GM21737 (cell line): ENCODE measurements around the gene HDAC4.

Experiments used
- ATAC-seq: cut with Tn5 transposase; IDR thresholded peaks from one replicate; pipeline ENCODE4 v1.9.1; 2021; ENCODE audit warnings: mild to moderate bottlenecking, moderate library complexity; ENCODE audit not compliant: unreplicated experiment

HDAC4 gene

GRCh38 chr2:239244625-239245024 lies 156.2 kb downstream of the HDAC4 start:
- ATAC-seq = no peak

- ATAC-seq = no peak
Observed at GRCh38 chr2:239241431-239241960, 159.3 kb downstream of the HDAC4 start.

DNA sequence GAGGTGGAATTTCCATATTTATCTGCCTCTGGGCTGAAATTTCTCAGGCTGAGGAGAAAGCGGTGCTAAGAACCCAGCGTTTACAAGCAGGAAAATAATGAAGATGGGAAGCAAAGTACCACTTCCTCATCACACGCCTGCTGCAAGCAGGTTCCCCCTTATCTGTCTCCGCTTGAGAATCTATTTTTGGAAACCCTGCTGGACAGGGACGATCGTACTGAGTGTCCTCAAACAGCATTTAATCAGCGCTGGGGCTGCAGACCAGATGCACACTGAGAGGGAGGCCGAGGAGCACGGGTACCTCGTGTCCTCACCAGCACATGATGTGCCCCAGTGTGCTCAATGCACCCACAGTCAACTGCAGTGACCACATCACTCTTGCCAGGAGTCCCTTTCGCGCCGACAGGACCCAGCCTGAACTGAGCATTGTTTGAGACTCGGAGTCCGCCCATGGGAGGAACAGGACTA lies 160.4 kb downstream of the HDAC4 start:
- ATAC-seq = no peak

GRCh38 chr2:239239607-239240413 lies 161.0 kb downstream of the HDAC4 start:
- no peak for ATAC-seq

- ATAC-seq = no peak
Observed at GRCh38 chr2:239238839-239239606, 161.8 kb downstream of the HDAC4 start.

- ATAC-seq = no peak
Observed at GRCh38 chr2:239238381-239238780, 162.4 kb downstream of the HDAC4 start.

GRCh38 chr2:239236808-239237205 lies 164.0 kb downstream of the HDAC4 start:
- no peak for ATAC-seq

- ATAC-seq = no peak
Observed at GRCh38 chr2:239236043-239236807, 164.6 kb downstream of the HDAC4 start.

DNA sequence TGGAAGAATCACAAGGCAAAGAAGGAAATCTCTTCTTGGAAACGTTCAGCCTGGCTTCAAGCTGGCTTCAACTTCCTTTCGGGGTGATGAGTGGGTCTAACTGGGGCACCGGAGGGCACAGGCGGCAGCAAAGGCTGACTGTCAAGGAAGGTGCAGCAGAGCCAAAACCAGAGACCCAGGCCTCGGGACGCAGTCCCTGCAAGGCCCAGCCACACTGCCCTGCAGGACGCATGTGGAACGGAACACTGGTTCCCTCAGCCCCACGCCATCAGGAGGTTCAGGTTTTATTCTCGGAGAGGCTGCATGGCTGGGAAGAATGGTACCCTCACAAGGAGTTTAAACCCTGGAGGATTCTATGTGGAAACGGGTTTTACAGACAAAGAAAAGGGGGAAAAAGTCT lies 165.5 kb downstream of the HDAC4 start:
- no peak for ATAC-seq

GRCh38 chr2:239234191-239235175 lies 166.3 kb downstream of the HDAC4 start:
- ATAC-seq = no peak

- no peak for ATAC-seq
Observed at GRCh38 chr2:239233576-239233975, 167.2 kb downstream of the HDAC4 start.

GRCh38 chr2:239232195-239232578 lies 168.6 kb downstream of the HDAC4 start:
- no peak for ATAC-seq

- no peak for ATAC-seq
Observed at GRCh38 chr2:239231231-239232194, 169.3 kb downstream of the HDAC4 start.

- no peak for ATAC-seq
Observed at GRCh38 chr2:239230318-239231052, 170.3 kb downstream of the HDAC4 start.

GRCh38 chr2:239229545-239230279 lies 171.1 kb downstream of the HDAC4 start:
- ATAC-seq = no peak

DNA sequence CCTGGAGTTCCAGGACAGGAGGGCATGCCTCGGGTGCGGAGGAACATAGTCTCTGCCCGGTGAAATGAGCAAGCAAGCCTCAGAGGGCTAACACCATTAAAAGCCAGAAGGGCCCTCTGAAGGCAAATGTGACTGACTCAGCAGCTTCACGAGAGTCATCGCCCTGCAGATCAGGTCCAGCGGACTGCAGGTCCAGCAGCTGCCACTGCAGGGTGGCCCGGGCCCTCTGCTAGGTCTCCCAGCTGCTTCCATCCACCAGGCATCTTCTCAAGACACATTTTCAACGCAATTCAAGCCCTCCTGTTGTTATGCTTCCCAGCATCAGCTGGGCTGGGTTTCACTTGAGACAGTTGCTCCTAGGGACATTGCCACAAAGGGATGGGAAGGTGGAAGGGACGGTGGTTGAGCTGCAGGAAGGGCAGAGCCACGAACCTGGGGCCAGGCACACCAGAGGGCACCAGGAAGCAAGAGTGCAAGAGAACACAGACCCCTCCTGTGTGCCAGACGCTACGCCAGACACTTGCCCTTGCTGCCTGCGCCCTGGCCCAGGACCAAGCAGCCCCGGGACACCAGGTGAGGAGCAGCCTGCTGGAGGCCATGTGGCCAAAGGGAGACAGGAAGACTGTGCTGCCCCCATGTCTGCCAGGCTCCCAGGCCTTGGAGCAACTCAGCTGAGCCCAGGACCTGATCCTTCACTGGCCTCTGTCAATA lies 173.0 kb downstream of the HDAC4 start:
- ATAC-seq = no peak
